Subcutaneous abdominal adipose tissue (tissue), 5 donors: ENCODE measurements around the gene NKAIN4.

Experiments used
- H3K27ac ChIP-seq: one replicate; pipeline ENCODE4 v1.7.0; 2013; ENCODE audit warnings: low read depth, mild to moderate bottlenecking, inconsistent platforms, low read length, moderate library complexity
- H3K27me3 ChIP-seq, 5 donors: one replicate each; pipeline ENCODE4 v1.7.0; 2013; ENCODE audit warnings: low read length in 5 of 5, inconsistent platforms in 1 of 5; ENCODE audit not compliant: control insufficient read depth in 5 of 5, insufficient read depth in 4 of 5
- H3K36me3 ChIP-seq, 5 donors: one replicate each; pipeline ENCODE4 v1.7.0; 2013; ENCODE audit warnings: low read length in 5 of 5; ENCODE audit not compliant: control insufficient read depth in 5 of 5, insufficient read depth in 5 of 5
- H3K4me1 ChIP-seq, 5 donors: one replicate each; pipeline ENCODE4 v1.7.0; 2013; ENCODE audit warnings: low read length in 5 of 5, mild to moderate bottlenecking in 3 of 5, moderate library complexity in 1 of 5; ENCODE audit not compliant: control insufficient read depth in 5 of 5, insufficient read depth in 5 of 5
- H3K4me3 ChIP-seq, 5 donors: one replicate each; pipeline ENCODE4 v1.7.0; 2013; ENCODE audit warnings: low read length in 5 of 5, low read depth in 1 of 5
- H3K9ac ChIP-seq, 5 donors: one replicate each; pipeline ENCODE4 v1.7.0; 2013; ENCODE audit warnings: low read length in 5 of 5, mild to moderate bottlenecking in 4 of 5, moderate library complexity in 3 of 5
- H3K9me3 ChIP-seq, 5 donors: one replicate each; pipeline ENCODE4 v1.7.0; 2013; ENCODE audit warnings: low read length in 5 of 5; ENCODE audit not compliant: control insufficient read depth in 5 of 5
- donor health status: healthy.
- donor health status: healthy.
- donor health status: healthy.
- donor health status: healthy.
- donor health status: healthy.

The NKAIN4 gene

DNA sequence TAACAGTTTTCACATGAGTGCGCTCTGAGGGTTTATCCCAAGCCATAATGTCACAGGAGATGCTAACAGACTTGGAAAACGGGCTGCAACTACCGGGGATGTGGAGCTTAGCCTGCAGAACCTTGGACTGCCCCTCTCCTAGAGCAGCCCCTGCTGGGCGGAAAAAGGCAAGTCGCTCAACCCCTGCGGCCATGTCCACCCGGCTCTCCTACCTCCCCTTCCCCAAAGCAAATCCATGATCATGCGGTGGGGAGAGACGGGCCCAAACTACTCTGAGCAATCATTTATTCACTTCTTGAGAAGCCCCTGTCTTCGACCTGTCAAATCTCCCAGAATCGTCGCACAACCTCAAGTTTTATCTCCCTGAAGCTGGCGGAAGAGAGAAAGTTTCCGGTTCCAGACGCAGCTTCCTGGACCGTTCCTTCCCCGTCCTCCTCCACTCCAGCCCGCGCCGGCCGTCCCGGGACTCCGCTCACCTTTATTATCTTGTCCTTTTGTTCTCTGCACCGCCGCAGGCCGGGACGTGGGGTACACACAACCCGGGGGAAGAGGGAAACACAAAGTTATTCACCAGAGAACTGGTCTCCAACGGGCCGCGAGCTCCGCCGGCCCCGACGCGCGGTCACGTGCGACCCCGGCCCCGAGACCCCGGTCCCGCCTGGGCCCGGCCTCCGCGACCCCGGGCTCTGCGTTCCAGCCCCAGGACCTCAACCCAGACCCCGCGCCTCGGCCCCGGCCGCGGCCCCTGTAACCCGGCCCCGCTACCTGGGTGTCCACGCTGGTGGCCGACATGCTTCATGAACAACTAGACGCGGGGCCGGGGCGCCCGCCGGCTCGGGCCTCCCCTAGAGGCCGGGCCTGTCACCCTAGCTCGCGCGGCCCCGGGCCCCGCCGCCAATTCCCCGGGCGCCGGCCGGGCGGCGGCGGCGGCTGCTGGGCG lies 38.9 kb downstream of the NKAIN4 start:
- peak overlapping the region; percentile 71 to 87 (median 83) for H3K4me3 ChIP-seq
- H3K36me3 ChIP-seq, result peaks cover 0 to 35% (median 27%) of the 10 kb centered on the region in 5 donors
- H3K9me3 ChIP-seq, result no peaks in the 10 kb centered on the region
- H3K4me1 ChIP-seq, result peaks cover 4 to 41% (median 34%) of the 10 kb centered on the region in 5 donors
- peak overlapping the region; percentile 30 for H3K27ac ChIP-seq
- H3K9ac ChIP-seq, result peak overlapping the region; percentile 78 to 88 (median 83)
- H3K27me3 ChIP-seq, result peaks cover 0 to 15% (median 12%) of the 10 kb centered on the region in 5 donors

DNA sequence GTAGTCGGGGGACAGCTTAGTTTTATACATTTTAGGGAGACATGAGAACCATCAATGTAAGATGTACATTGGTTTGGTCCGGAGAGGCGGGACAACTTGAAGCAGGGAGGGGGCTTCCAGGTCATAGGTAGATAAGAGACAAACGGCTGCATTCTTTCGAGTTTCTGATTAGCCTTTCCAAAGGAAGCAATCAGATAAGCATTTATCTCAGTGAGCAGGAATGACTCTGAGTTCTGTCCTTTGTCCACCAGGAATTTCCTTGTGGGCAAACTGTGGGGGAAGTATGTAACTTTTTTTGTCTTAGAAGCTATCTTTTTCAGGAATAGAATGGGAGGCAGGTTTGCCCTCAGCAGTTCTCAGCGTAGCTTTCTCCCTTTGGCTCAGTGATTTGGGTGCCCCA lies 39.7 kb downstream of the NKAIN4 start:
- peaks cover 0 to 8% (median 4%) of the 10 kb centered on the region in 5 donors for H3K27me3 ChIP-seq
- H3K4me3 ChIP-seq, result peak overlapping the region in 4 of 5 donors; percentile 71 to 87 (median 80)
- H3K27ac ChIP-seq, result no peak overlapping the region
- peaks cover 0 to 42% (median 36%) of the 10 kb centered on the region in 5 donors for H3K36me3 ChIP-seq
- H3K4me1 ChIP-seq, result peaks cover 4 to 48% (median 36%) of the 10 kb centered on the region in 5 donors
- peak overlapping the region in 3 of 5 donors; percentile 78 to 88 (median 83) for H3K9ac ChIP-seq
- no peaks in the 10 kb centered on the region for H3K9me3 ChIP-seq

DNA sequence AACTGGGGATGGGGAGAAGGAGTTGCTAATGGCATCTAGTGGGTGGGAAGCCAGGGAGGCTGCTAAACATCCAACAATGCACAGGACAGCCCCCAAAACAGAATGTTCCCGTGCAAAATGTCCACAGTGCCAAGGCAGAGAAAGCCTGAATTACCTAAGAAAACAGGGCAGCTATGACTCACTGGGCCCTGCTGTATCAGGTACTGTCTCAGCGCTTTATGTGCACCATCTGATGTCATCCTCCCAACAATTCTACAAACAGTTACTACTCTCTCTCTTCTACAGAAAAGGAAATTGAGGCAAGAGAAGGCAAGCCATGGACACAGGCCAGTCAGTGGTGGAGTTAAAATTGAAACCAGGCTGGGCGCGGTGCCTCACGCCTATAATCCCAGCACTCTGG lies 41.5 kb downstream of the NKAIN4 start:
- H3K4me1 ChIP-seq, result peaks cover 4 to 51% (median 36%) of the 10 kb centered on the region in 5 donors
- peaks cover 0 to 56% (median 48%) of the 10 kb centered on the region in 5 donors for H3K36me3 ChIP-seq

DNA sequence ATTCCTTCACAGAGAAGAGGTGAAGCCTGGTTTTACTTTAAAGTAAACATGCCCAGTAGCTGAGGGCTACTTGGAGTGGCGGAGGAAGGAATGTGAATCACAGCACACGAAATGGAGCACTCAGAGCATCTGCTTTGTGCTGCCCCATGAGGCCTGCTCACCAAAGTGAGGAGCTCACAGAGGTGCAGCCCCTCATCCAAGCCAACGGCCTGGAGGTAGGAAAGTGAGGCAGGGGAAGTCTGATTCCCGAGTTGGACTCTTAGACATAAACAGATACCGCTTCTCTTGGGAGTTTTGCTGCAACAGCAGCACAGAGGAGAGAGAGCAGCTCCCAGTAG lies 41.9 kb downstream of the NKAIN4 start:
- Histone ChIP-seq H3K27me3 (no peaks in the 10 kb centered on the region), H3K9ac (peak overlapping the region in 1 of 5 donors; percentile 68), H3K36me3 (peaks cover 0 to 59% (median 52%) of the 10 kb centered on the region in 5 donors), H3K27ac (no peak overlapping the region), H3K4me3 (no peak overlapping the region), H3K4me1 (peaks cover 4 to 51% (median 36%) of the 10 kb centered on the region in 5 donors), H3K9me3 (no peaks in the 10 kb centered on the region)

More for the DNA sequence above, 41.5 kb downstream of the NKAIN4 start:
- Histone ChIP-seq H3K9me3 (no peaks in the 10 kb centered on the region), H3K27me3 (no peaks in the 10 kb centered on the region), H3K4me3 (no peak overlapping the region), H3K27ac (no peak overlapping the region), H3K9ac (peak overlapping the region in 1 of 5 donors; percentile 68)

GRCh38 chr20:63210011-63210605 lies 44.2 kb downstream of the NKAIN4 start:
- H3K27ac ChIP-seq, result no peak overlapping the region
- peak overlapping the region in 1 of 5 donors; percentile 27 for H3K9ac ChIP-seq
- H3K4me3 ChIP-seq, result no peak overlapping the region
- no peaks in the 10 kb centered on the region for H3K9me3 ChIP-seq
- H3K36me3 ChIP-seq, result peaks cover 0 to 74% (median 69%) of the 10 kb centered on the region in 5 donors
- peaks cover 3 to 45% (median 27%) of the 10 kb centered on the region in 5 donors for H3K4me1 ChIP-seq
- H3K27me3 ChIP-seq, result no peaks in the 10 kb centered on the region

DNA sequence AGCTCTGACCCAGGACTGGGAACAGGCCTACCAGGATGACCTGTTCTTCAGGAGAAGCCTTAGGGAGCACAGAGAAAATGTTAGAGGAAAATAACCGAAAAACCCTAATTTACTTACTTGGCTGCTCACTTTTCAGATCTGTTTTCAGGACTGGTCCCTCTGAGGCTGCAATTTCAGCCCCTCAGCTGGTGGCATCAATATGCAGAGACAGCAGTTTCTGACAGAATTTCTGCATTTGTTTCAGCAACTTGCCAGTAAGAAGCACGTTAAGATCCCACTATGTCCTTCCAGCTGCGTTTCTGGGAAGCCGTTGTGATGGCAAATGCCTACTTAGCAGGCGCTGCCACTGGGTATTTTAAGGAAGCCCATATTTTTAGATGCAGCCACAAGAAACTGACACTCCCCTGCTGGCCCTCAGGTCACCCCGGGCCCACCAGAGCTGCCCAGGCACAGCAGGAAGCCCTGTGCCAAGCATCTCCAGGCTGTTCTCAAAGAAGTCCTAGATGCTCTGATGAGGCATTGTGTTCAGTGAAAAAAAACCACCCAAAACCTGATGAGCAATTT lies 45.8 kb downstream of the NKAIN4 start:
- H3K9me3 ChIP-seq, result no peaks in the 10 kb centered on the region
- H3K4me1 ChIP-seq, result peaks cover 3 to 33% (median 19%) of the 10 kb centered on the region in 5 donors
- no peak overlapping the region for H3K4me3 ChIP-seq
- H3K27me3 ChIP-seq, result no peaks in the 10 kb centered on the region
- H3K27ac ChIP-seq, result no peak overlapping the region
- H3K36me3 ChIP-seq, result peaks cover 4 to 85% (median 82%) of the 10 kb centered on the region in 5 donors
- peak overlapping the region in 1 of 5 donors; percentile 14 for H3K9ac ChIP-seq

- Histone ChIP-seq H3K27ac (no peak overlapping the region), H3K4me3 (no peak overlapping the region), H3K9ac (no peak overlapping the region), H3K36me3 (peaks cover 4 to 86% (median 82%) of the 10 kb centered on the region in 5 donors), H3K27me3 (no peaks in the 10 kb centered on the region), H3K9me3 (no peaks in the 10 kb centered on the region), H3K4me1 (peaks cover 0 to 20% (median 5%) of the 10 kb centered on the region in 5 donors)
Observed at GRCh38 chr20:63206878-63207277, 47.4 kb downstream of the NKAIN4 start.

GRCh38 chr20:63205896-63206295 lies 48.4 kb downstream of the NKAIN4 start:
- Histone ChIP-seq H3K9me3 (no peaks in the 10 kb centered on the region), H3K36me3 (peaks cover 4 to 87% (median 76%) of the 10 kb centered on the region in 5 donors), H3K4me3 (no peak overlapping the region), H3K27ac (no peak overlapping the region), H3K27me3 (no peaks in the 10 kb centered on the region), H3K9ac (no peak overlapping the region), H3K4me1 (peaks cover 0 to 18% (median 3%) of the 10 kb centered on the region in 5 donors)

DNA sequence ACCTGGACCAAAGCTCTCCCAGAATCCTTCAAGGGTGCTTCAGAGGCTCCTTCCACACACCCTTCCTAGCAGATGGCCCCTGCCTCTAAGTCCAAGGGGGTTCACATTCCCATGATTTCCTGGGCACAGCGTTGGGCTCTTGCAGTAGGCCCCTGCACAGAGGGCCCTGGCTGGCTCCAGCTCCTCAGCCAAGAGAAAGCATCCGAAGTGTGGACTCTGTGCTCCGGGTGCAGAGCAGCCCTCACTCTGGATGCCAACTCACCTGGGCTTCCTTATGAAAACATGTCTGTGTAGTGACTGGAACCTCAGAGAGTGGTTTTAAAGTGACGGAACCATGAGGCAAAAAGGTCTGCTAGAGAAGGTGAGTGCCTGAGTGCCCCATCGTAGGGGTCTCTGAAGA lies 49.9 kb downstream of the NKAIN4 start:
- Histone ChIP-seq H3K36me3 (peaks cover 4 to 87% (median 69%) of the 10 kb centered on the region in 5 donors), H3K4me3 (no peak overlapping the region), H3K9me3 (no peaks in the 10 kb centered on the region), H3K4me1 (peaks cover 0 to 8% (median 3%) of the 10 kb centered on the region in 5 donors), H3K9ac (no peak overlapping the region), H3K27ac (no peak overlapping the region), H3K27me3 (no peaks in the 10 kb centered on the region)
